HEK293 (cell line): ENCODE results near the gene CHST14.
A peak's percentile ranks its signal among the peaks of the same experiment; 100 is the strongest.

ENCODE experiments used
- CTCF ChIA-PET: fragments of 350-600 bp; formaldehyde crosslinking; extraction: SDS; loops from one replicate; lab custom pipeline; 2021; ENCODE audit warnings: antibody characterized with exemption; lab: Yijun Ruan, JAX
- POLR2A ChIA-PET: fragments of 300-600 bp; formaldehyde crosslinking; extraction: SDS; loops from one replicate; lab custom pipeline; 2020; ENCODE audit warnings: antibody characterized with exemption, inconsistent platforms; lab: Yijun Ruan, JAX
- H3K27ac ChIP-seq: fragments of 200-500 bp; sonication (Bioruptor generic); 2 replicates; pipeline ENCODE4 v1.5.1; 2014; ENCODE audit warnings: low read depth, low read length, control low read depth, inconsistent platforms; ENCODE audit errors: extremely low read depth
- H3K36me3 ChIP-seq, 2 experiments: fragments of 200-500 bp in 1 of 2; sonication (Bioruptor generic) in 1 of 2; 1 replicate in 1 of 2; 2 replicates in 1 of 2; pipeline ENCODE4 v1.5.1; 2014 to 2017; ENCODE audit warnings: inconsistent platforms in 2 of 2, low read length in 2 of 2; ENCODE audit not compliant: control insufficient read depth in 2 of 2, insufficient read depth in 1 of 2
- H3K4me1 ChIP-seq: fragments of 200-500 bp; sonication (Bioruptor generic); 2 replicates; pipeline ENCODE4 v1.5.1; 2014; ENCODE audit warnings: mild to moderate bottlenecking, low read length, inconsistent platforms; ENCODE audit not compliant: control insufficient read depth, insufficient read depth
- H3K4me3 ChIP-seq: 2 replicates; pipeline ENCODE4 v1.5.1; 2011; ENCODE audit warnings: low read depth, mild to moderate bottlenecking, control low read depth, low read length, moderate library complexity
- H3K9me3 ChIP-seq: fragments of 200-500 bp; sonication (Bioruptor generic); 2 replicates; pipeline ENCODE4 v1.5.1; 2014; ENCODE audit warnings: low read depth, low read length, inconsistent platforms; ENCODE audit not compliant: control insufficient read depth, insufficient read depth
- RBAK ChIP-seq: fragments of 450-650 bp; formaldehyde crosslinking; IDR thresholded peaks from 2 replicates; pipeline ENCODE4 v1.5.1; 2016; ENCODE audit warnings: missing biosample characterization, missing genetic modification characterization
- ZBTB20 ChIP-seq: fragments of 450-650 bp; formaldehyde crosslinking; IDR thresholded peaks from 2 replicates; pipeline ENCODE4 v1.5.1; 2016; ENCODE audit warnings: missing biosample characterization, missing genetic modification characterization
- ZIC2 ChIP-seq: fragments of 450-650 bp; formaldehyde crosslinking; IDR thresholded peaks from 2 replicates; pipeline ENCODE4 v1.5.1; 2016; ENCODE audit warnings: missing biosample characterization, missing genetic modification characterization
- ZNF10 ChIP-seq: fragments of 450-650 bp; formaldehyde crosslinking; IDR thresholded peaks from 2 replicates; pipeline ENCODE4 v1.5.1; 2017; ENCODE audit warnings: missing biosample characterization, missing genetic modification characterization
- ZNF132 ChIP-seq: fragments of 450-650 bp; formaldehyde crosslinking; IDR thresholded peaks from 2 replicates; pipeline ENCODE4 v1.5.1; 2017; ENCODE audit warnings: missing biosample characterization, missing genetic modification characterization, borderline replicate concordance
- ZNF274 ChIP-seq, 2 experiments: fragments of 200-500 bp in 1 of 2; fragments of 450-650 bp in 1 of 2; sonication (Bioruptor generic) in 1 of 2; formaldehyde crosslinking in 1 of 2; IDR thresholded peaks; 2 replicates each; pipeline versions ENCODE4 v1.5.1 to v1.6.1; 2014 to 2016; ENCODE audit warnings: borderline replicate concordance in 1 of 2, inconsistent platforms in 1 of 2, low read length in 1 of 2, missing biosample characterization in 1 of 2, missing genetic modification characterization in 1 of 2
- ZNF311 ChIP-seq: fragments of 450-650 bp; formaldehyde crosslinking; IDR thresholded peaks from 2 replicates; pipeline ENCODE4 v1.5.1; 2017; ENCODE audit warnings: missing biosample characterization, missing genetic modification characterization, borderline replicate concordance
- ZNF37A ChIP-seq: fragments of 450-650 bp; IDR thresholded peaks from 2 replicates; pipeline ENCODE4 v1.5.1; 2018; ENCODE audit warnings: missing biosample characterization, missing genetic modification characterization
- ZNF610 ChIP-seq: fragments of 450-650 bp; formaldehyde crosslinking; IDR thresholded peaks from 2 replicates; pipeline ENCODE4 v1.5.1; 2016; ENCODE audit warnings: missing biosample characterization, missing genetic modification characterization, borderline replicate concordance
- ZNF777 ChIP-seq: fragments of 450-650 bp; formaldehyde crosslinking; IDR thresholded peaks from 2 replicates; pipeline ENCODE4 v1.5.1; 2017; ENCODE audit warnings: missing biosample characterization, missing genetic modification characterization, borderline replicate concordance
- TF ChIP-seq, protein P1 (sequence below): fragments of 450-650 bp; formaldehyde crosslinking; IDR thresholded peaks from 2 replicates; pipeline ENCODE4 v1.5.1; 2016; ENCODE audit warnings: missing biosample characterization, missing genetic modification characterization
- TF ChIP-seq, protein P2 (sequence below): fragments of 450-650 bp; formaldehyde crosslinking; IDR thresholded peaks from 2 replicates; pipeline ENCODE4 v1.5.1; 2016; ENCODE audit warnings: missing biosample characterization, missing genetic modification characterization
- TF ChIP-seq, protein P3 (sequence below): fragments of 450-650 bp; formaldehyde crosslinking; IDR thresholded peaks from 2 replicates; pipeline ENCODE4 v1.5.1; 2016; ENCODE audit warnings: missing biosample characterization, missing genetic modification characterization
- TF ChIP-seq, protein P4 (sequence below): fragments of 450-650 bp; formaldehyde crosslinking; IDR thresholded peaks from 2 replicates; pipeline ENCODE4 v1.5.0; 2017; ENCODE audit warnings: missing biosample characterization, missing genetic modification characterization, borderline replicate concordance
- TF ChIP-seq, protein P5 (sequence below): fragments of 450-650 bp; formaldehyde crosslinking; IDR thresholded peaks from 2 replicates; pipeline ENCODE4 v1.5.1; 2016; ENCODE audit warnings: missing biosample characterization, missing genetic modification characterization

The CHST14 gene

DNA sequence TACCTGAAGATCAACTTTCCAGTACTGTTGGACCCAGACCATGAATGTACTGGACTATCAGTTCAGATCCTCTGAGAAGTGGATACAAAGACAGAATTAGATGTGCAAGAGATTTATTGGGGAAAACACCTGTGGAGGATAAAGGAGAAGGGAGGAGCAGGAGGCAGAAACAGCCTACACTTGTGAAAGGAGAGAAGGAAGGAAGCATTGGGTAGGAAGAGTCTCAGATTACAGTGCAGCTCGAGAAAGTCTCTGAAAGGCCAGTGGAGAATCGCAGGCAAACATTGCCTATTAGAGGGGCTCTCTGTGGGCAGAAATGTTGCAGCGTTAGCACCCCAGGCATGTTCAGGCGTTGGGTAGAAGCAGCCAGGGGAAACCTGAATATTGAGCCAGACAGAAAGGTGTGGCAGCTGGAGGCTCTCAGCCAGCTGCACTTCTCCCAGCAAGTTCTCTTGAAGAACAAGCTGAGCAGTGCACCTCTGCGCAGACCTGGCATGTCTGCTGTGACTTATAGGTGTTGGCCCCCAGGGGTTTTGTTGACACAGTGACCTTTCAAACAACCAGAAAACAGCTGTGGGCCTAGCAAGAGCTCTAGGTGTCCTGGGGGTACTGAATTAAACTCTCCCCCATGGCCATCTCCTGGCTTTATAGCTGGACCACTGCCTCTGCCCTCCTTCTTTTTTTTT is 7.0 kb downstream of the CHST14 start (continued):
- TF ChIP-seq ZNF311 (no peak), ZBTB20 (tag by site-specific recombination) (no peak), ZNF37A (no peak), ZNF10 (tag by site-specific recombination) (no peak), ZIC2 (tag by site-specific recombination) (peak; percentile 68), ZNF132 (tag by site-specific recombination) (peak; percentile 67; the same call in 1 of the 2 replicates), RBAK (tag by site-specific recombination) (no peak), ZNF610 (tag by site-specific recombination) (no peak), ZNF777 (tag by site-specific recombination) (no peak)
- TF ChIP-seq, protein P1, sequence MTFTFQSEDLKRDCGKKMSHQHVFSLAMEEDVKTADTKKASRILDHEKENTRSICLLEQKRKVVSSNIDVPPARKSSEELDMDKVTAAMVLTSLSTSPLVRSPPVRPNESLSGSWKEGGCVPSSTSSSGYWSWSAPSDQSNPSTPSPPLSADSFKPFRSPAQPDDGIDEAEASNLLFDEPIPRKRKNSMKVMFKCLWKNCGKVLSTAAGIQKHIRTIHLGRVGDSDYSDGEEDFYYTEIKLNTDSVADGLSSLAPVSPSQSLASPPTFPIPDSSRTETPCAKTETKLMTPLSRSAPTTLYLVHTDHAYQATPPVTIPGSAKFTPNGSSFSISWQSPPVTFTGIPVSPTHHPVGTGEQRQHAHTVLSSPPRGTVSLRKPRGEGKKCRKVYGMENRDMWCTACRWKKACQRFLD (tag by site-specific recombination), result no peak
- TF ChIP-seq, protein P2, sequence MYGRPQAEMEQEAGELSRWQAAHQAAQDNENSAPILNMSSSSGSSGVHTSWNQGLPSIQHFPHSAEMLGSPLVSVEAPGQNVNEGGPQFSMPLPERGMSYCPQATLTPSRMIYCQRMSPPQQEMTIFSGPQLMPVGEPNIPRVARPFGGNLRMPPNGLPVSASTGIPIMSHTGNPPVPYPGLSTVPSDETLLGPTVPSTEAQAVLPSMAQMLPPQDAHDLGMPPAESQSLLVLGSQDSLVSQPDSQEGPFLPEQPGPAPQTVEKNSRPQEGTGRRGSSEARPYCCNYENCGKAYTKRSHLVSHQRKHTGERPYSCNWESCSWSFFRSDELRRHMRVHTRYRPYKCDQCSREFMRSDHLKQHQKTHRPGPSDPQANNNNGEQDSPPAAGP (tag by site-specific recombination), result no peak
- TF ChIP-seq, protein P3, sequence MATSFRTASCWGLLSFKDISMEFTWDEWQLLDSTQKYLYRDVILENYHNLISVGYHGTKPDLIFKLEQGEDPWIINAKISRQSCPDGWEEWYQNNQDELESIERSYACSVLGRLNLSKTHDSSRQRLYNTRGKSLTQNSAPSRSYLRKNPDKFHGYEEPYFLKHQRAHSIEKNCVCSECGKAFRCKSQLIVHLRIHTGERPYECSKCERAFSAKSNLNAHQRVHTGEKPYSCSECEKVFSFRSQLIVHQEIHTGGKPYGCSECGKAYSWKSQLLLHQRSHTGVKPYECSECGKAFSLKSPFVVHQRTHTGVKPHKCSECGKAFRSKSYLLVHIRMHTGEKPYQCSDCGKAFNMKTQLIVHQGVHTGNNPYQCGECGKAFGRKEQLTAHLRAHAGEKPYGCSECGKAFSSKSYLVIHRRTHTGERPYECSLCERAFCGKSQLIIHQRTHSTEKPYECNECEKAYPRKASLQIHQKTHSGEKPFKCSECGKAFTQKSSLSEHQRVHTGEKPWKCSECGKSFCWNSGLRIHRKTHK (tag by site-specific recombination), result no peak
- TF ChIP-seq, protein P4, sequence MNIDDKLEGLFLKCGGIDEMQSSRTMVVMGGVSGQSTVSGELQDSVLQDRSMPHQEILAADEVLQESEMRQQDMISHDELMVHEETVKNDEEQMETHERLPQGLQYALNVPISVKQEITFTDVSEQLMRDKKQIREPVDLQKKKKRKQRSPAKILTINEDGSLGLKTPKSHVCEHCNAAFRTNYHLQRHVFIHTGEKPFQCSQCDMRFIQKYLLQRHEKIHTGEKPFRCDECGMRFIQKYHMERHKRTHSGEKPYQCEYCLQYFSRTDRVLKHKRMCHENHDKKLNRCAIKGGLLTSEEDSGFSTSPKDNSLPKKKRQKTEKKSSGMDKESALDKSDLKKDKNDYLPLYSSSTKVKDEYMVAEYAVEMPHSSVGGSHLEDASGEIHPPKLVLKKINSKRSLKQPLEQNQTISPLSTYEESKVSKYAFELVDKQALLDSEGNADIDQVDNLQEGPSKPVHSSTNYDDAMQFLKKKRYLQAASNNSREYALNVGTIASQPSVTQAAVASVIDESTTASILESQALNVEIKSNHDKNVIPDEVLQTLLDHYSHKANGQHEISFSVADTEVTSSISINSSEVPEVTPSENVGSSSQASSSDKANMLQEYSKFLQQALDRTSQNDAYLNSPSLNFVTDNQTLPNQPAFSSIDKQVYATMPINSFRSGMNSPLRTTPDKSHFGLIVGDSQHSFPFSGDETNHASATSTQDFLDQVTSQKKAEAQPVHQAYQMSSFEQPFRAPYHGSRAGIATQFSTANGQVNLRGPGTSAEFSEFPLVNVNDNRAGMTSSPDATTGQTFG, result no peak

DNA sequence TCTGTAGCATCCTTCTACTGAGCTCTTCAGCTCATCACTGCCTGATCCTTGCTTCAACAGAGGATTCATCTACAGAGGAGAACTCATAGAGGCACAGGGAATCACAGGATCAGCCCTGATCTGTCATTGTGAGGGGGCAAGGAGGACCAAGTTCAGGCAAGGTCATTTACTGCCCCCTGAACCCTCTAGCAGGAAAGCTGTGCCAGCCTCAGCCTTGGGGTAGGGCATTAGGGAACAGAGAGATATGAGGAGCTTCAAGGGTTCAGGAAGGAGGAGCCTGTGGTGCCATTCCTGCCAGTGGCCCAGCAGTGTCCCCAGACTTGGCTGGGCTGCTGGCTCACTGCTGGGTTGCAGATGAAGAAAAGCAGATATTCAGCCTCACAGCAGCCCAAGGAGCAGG is 8.2 kb downstream of the CHST14 start:
- no peaks in the 10 kb centered on the region for H3K9me3 ChIP-seq
- no peak for TF ChIP-seq ZNF274 (IDR thresholded peaks at IDR 0.05; ENCODE audit: low read length)
- peak; percentile 81; the same call in 1 of the 2 replicates for TF ChIP-seq ZNF274 (tag by site-specific recombination; IDR thresholded peaks at IDR 0.05; ENCODE audit: borderline replicate concordance)
- no peak for TF ChIP-seq ZNF10 (tag by site-specific recombination)
- TF ChIP-seq ZIC2 (tag by site-specific recombination), result 0 out of 2 replicates have a peak, but pooled peaks have one; percentile 11
- TF ChIP-seq, protein P5, sequence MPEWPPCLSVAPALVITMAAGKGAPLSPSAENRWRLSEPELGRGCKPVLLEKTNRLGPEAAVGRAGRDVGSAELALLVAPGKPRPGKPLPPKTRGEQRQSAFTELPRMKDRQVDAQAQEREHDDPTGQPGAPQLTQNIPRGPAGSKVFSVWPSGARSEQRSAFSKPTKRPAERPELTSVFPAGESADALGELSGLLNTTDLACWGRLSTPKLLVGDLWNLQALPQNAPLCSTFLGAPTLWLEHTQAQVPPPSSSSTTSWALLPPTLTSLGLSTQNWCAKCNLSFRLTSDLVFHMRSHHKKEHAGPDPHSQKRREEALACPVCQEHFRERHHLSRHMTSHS (tag by site-specific recombination), result no peak
- H3K4me1 ChIP-seq, result no peaks in the 10 kb centered on the region
- H3K4me3 ChIP-seq, result no peak overlapping the region
- CTCF ChIA-PET, result interaction anchor here (0.5 kb wide), 1 partner anchor 100 kb away, joined by 3 read pairs; no protein-coding TSS in a partner anchor
- POLR2A ChIA-PET, result no interaction called here
- H3K36me3 ChIP-seq, result no peaks in the 10 kb centered on the region
- H3K27ac ChIP-seq, result no peak overlapping the region
